ENCODE measurements around the gene ABCA4.
"Not testable (repeated sequence)": the region's sequence is repeated elsewhere in the genome, so short reads cannot be mapped to it uniquely, and the experiment has no call there.

The ABCA4 gene

GRCh38 chr1:94120991-94121390, at the start of gene ABCA4:
TSS of gene ABCA4 (minus strand) at chr1:94121148. CDS start at chr1:94121045, 103 bp downstream.
- no peak for DNase-seq

DNA sequence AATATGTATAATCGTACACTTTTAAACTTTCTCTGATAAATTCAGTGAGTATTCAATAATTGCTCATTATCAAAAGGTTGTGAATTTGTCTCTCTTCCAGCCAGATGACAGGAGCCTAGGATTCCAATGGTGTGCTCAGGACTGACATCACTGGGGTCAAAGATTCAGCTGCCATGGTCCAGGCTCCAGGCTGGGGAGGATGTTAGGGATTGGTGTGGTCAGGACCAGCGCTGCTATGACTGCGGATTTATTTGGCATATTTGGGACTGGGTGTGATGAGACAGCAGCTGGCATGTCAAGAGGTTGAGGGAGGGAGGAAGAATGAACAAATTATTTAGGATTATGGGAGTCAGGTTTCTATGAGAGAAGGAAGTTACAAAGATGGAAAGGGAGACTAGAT, 48.2 kb upstream of the ABCA4 start:
- no peak for DNase-seq

GRCh38 chr1:94165843-94166242, 44.9 kb upstream of the ABCA4 start:
- DNase-seq: no peak

- not testable (repeated sequence) for DNase-seq
Measured at GRCh38 chr1:94164885-94165284, 43.9 kb upstream of the ABCA4 start.

- DNase-seq: not testable (repeated sequence)
Measured at GRCh38 chr1:94164121-94164520, 43.2 kb upstream of the ABCA4 start.

DNA sequence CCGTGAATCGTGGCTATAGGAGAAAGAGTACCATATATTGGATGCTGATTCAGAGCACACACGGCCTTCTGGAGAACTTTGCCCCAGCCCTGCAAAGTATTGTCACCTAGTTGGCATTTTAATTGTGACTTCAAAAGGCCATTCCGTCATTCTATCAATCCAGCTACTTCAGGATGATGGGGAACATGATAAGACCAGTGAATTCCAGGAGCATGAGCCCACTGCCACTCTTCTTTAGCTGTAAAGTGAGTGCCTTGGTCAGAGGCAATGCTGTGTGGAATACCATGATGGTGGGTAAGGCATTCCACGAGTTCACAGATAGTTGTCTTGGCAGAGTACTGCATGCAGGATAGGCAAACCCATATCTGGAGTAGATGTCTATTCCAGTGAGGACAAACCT, 42.3 kb upstream of the ABCA4 start:
- DNase-seq: not testable (repeated sequence)

DNA sequence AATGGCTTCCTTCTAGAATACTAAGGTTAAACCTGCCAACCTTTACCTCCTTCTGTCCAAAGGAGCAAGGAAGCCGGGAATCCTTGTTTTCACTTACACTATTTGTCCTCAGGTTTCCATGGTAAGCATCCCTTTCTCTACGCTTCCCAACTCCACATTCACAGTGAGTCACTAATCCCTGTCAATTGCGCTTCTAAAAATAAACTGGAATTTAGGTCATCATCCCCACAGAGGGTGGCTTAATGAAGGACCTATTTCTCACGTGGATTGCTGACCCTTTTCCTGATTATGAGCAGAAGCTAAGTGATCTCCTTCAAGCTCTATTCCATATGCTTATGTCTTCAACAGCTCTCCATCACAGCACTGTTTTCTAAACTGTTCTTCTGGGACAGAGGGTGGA, 39.9 kb upstream of the ABCA4 start:
- no peak for DNase-seq

GRCh38 chr1:94156096-94156625, 35.2 kb upstream of the ABCA4 start:
- DNase-seq: no peak

DNA sequence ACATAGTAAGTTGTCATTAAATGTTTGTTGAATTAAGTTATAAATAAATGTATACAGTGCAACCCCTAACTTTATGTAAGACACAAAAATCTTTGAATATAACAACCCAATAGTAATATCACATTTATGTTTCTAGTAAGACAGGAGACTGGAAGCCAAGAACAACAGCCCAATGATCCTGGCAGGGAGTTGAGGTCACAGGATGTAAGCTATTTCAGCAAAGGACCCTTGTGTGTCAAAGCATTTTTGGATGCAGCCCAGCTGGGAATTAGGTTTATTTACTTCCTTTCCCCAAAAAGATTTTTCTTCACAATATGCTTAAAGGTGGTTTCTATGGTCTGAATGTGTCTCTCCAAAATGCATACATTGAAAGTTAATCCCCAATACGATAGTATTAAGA, 34.0 kb upstream of the ABCA4 start:
- no peak for DNase-seq

DNA sequence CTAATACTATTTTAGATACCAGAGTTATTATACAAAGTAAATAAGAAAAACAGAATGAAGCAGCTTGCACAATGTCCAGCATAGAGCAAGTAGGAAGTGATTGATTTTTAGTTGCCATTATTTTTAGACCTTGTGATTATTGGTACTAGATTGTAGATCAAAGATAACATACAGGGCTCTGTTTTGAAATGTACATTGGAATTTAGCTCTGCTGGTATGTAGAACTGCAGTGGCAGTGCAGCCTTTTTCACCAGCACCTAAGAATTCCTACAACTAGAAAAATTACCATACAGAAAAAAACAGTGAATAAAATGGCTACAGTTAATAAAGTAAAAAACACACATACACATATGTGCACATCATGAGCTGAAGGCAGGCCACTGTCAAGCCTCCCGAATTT, 32.2 kb upstream of the ABCA4 start:
- DNase-seq: no peak

GRCh38 chr1:94149166-94149565, 28.2 kb upstream of the ABCA4 start:
- DNase-seq: not testable (repeated sequence)

- no peak for DNase-seq
Measured at GRCh38 chr1:94146273-94146672, 25.3 kb upstream of the ABCA4 start.

GRCh38 chr1:94144836-94145235, 23.9 kb upstream of the ABCA4 start:
- no peak for DNase-seq

- DNase-seq: no peak
Measured at GRCh38 chr1:94143809-94144176, 22.8 kb upstream of the ABCA4 start.

- DNase-seq: no peak
Measured at GRCh38 chr1:94143173-94143808, 22.3 kb upstream of the ABCA4 start.

GRCh38 chr1:94142583-94142982, 21.6 kb upstream of the ABCA4 start:
- no peak for DNase-seq

- DNase-seq: no peak
Measured at GRCh38 chr1:94142022-94142421, 21.1 kb upstream of the ABCA4 start.

DNA sequence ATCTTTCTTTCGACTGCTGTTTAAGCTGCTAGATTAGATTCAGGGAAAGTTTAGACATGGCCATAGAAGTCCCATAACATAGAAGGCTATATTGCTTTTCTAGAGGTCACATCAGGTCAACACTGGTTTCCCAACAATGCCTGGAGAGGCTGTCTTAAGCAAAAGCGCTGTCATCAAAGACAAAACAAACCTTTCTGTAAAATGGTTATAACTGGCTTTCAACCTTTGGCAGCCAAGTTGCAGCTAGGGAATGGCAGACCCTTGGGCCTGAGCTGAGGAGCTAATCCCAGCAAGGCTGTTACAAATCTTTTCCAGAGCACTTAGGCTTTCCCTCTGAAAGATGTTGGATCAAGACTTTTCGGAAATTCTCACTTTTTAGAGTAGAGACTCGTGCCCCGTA, 11.2 kb upstream of the ABCA4 start:
- no peak for DNase-seq

DNA sequence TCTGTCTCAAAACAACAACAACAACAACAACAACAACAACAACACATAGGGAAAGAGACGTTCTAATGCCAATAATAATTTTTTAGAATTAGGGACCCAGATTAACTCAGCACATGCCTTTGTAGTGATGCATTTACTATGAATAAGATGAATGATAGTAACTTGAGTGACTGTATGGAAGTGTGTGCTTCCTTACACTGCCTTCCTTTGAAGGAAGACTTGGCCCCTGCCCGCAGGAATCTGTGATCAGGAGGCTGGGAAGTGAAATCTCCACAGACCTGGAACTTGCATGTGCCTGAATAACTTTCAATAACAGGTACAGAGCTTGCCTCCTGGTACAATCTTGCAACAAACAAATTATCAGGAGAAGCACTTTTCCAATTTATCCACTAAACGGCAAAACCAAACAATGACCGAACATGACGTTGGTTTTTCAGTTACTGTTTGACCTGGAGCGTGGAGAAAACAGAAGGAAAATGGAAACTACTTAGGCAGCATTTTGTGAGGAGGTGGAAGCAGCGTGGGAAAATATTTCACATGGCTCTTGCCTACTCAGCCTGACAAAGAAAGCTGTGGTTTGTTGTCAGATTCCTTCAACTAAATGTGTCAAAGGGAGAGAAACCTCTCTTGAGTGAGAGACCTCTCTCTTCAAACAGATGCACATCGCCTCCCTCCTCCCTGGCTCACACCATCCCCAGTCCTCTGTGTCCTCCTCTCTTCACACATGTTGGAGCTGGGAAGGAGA, 10.1 kb upstream of the ABCA4 start:
- no peak for DNase-seq

- DNase-seq: no peak
Measured at GRCh38 chr1:94126651-94127050, 5.7 kb upstream of the ABCA4 start.

GRCh38 chr1:94125551-94126514, 4.9 kb upstream of the ABCA4 start:
- no peak for DNase-seq

- DNase-seq: no peak
Measured at GRCh38 chr1:94124538-94124937, 3.6 kb upstream of the ABCA4 start.
